Measurements from ENCODE around the gene DEFB114.
"Not testable (repeated sequence)": the region's sequence is repeated elsewhere in the genome, so short reads cannot be mapped to it uniquely, and the experiment has no call there.

Gene DEFB114, protein sequence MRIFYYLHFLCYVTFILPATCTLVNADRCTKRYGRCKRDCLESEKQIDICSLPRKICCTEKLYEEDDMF

DNA sequence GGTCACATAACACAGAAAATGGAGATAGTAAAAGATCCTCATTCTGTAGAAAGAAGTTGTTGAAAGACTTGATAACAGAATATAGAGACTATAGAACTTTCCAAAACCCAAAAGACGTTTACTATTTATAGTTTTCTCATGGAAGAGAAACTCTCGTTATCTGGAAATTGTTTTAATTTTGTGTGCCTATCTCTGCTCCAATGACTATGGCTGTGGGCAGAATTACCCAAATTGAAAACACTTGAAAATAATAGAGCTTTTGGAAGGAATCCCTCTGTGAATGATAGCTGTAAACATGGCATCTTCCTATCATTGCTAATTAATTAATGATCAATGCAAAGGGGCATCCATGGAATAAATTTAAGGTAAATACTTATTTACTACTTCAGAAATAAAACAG is at the start of gene DEFB114:
Gene DEFB114, minus strand, starts transcription at position 101 of the 400 bp plus-strand sequence. Its CDS starts 59 bp downstream, at position 42.
- no peak for DNase-seq (ENCODE audit: low read depth)

DNA sequence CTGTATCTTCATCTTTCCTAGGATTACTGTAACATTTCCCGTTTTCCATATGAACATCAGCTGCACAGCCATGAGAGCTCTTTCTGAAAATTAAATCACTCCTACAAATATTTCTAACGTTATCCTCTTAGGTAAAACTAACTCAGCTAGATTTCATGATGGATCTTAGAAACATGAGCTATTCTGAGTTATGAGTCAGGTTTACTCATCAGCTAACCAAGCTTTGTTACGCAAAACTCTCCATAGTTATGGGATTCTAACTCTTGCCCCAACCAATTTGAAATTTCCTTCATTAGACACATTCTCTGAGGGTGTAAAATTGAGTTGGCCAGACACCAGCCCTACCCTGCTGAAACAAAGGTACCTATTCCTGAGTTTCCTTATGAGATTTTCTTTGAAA is 43.9 kb upstream of the DEFB114 start:
- no peak for DNase-seq (ENCODE audit: low read depth)

DNA sequence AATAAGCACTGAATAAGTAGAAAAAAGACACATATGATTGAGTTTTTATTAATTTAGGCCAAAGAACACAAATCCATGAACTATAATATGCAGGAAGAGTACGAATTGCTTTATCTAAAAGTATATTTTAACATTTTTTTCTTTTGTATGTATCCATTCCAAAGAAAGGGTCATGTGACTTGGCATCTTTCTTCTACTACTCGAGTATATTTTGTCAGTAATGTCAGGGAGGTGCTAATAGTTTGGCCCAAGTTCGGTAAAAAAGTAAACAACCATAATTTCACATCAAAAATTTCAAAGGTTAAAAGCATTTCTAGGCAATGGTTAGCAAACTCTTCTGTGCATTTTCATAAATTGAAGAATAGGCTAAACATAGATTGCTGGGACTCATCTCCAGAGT is 39.2 kb upstream of the DEFB114 start:
- no peak for DNase-seq (ENCODE audit: low read depth)

DNA sequence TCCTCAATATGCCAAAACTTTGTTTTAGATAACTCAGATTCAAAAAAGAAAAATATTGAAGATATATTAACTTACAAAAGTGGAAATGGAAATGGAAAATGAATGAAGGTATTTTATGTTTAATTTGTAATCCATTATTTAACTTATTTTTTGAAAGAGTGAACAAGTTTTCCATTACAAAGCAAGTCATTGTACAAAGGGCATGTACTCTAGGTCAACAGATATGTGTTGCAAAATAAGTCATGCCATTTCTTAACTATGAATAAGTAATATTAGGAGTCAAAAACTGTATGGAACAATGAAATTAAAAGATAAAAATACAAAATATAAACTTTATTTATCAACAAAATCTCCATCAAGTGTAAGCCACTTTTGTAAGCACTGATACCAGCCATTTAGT is 31.3 kb upstream of the DEFB114 start:
- DNase-seq (ENCODE audit: low read depth): no peak

DNA sequence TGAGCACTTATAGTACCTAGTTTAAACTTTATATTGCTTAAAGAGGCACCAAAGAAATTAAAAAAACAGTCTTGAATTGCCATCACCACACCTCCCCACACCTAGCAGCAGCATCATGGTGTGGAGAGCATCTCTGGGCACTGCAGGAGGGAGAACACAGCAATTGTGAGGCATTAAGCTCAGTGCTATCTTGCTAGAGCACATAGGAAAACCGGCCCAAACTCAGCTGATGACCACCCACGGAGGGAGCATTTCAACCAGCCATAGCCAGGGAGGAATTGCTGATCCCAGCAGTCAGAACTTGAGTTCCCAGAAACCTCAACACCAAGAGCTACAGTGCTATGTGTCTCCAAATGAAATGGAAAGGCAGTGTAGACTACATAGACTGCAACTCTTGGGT is 24.9 kb upstream of the DEFB114 start:
- DNase-seq (ENCODE audit: low read depth): no peak

DNA sequence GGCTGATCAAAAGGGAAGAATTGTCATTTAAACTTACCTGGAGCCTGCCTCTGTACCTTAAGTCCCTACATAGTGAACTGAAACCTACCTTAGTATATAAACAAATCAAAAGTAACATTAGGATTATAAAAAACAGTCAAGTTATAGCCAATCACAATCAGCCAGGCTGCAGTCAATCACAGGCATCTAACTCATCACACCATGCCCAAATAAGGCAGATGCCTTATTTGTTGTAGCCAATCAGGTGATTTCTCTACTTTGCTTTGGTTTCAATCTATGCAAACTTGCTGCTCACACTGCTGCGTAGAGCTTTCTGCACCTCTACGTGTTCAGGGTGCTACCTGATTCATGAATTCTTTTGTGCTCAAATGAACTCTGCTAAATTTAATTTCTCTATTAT is 23.8 kb upstream of the DEFB114 start:
- DNase-seq (ENCODE audit: low read depth): no peak

DNA sequence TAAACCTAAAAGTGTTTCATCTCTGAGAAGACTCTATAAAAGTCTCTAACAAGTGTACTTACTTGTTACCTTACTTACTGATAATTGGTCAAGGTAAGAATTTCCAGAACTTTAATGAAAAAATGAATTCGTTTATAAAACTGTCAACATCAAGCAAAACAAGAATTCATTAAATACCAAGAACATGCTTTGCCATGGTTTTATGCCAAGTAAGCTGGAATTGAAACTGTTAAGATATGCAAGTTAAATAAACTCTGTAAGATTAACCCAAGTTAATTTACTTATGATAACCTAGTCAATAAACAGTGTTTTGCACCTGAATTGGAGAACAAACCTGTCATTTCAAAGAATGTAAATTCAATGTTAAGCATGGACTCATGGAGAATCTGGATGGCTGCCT is 22.6 kb upstream of the DEFB114 start:
- no peak for DNase-seq (ENCODE audit: low read depth)

DNA sequence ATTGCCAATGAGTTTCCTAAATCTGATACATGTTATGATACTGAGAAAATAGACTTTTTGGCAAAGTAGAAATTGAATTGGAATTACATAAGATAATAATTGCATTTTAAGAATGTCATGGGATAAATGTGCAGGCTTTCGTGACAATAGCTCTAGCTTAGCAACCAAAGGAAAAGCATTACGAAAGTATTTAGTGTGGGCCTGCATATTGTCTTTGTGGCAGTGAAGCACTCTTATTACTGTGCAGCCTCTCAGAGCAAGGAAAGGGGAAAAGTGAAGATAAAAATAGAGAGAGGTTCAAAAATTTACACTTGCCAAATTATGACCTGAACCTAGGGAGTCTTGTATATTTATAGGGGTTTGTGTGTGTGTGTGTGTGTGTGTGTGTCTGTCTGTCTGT is 18.1 kb upstream of the DEFB114 start:
- DNase-seq (ENCODE audit: low read depth): no peak

DNA sequence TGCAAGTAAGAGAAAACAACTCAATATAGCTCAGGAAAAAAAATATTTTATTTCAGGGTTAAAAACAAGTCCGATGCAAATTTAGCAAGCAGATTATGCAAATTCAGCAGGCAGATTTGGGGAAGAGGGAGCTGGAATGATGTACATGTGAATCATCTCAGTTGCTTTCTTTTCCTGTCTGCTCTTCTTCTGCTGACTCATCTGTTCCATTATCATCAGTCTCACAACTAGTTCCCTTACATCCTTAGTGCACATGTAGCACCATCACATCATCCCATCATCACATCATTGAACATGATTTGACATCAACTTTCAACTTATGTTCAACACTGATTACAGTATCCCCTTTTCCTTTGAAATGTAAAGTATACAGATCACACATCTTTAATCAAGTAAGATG is 16.9 kb upstream of the DEFB114 start:
- no peak for DNase-seq (ENCODE audit: low read depth)

DNA sequence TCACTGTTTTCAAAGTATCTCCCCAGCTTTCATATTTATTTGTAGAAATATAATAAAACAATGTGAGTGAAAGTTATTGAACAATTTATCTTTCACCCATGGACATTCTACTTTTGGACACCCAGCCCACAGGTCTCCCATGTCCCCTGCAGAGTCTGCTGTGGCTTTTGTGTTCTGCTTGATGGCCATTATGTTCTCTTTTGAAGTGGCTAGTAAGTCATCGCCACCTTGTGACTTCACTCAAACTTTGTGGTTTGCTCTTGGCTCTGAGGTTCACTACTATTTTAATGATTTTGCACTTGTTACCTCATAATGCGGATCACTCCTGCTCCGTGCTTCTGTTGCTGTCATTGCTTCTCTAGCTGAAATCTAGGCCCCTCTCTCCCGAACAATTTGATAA is 15.6 kb upstream of the DEFB114 start:
- DNase-seq (ENCODE audit: low read depth): no peak

DNA sequence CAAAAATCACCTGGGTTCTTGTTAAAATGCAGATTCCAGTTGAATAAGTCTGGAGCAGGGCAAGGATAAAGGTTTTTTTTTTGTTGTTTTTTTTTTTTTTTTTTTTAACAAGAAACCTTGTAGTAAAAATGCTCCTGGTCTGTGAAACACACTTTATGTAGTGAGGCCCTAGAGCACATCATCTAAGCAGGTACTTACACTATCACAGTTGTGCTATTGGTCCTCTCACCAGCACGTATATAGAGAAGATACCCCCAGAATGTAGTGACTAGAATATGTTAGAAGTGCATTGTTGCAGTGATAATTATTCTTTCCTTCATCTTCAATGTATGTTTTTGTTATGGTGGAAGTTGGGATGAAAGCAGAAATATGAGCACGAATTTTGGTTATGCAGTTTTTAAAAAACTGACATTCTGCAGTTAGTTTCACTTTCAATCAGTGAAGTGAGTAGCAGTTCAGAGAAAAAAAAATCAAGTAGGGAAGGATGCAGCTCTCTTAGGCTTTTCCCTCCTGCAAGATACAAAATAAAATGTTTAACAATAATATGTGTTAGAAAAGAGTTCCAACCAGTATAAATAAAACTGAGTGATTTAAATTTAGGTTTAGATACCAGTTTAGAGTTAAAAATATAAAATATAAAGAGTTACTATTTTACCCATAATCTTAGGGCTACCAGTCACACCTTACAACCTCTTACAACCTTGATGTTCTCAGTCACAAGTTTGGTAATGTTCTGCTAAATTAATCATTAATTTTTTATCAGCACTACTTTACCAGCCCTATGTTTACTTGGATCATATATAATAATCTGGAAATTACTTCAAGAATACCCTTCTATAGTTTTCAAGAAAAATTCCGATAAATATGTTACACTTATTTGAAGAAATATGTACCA is 14.6 kb upstream of the DEFB114 start:
- no peak for DNase-seq (ENCODE audit: low read depth)

DNA sequence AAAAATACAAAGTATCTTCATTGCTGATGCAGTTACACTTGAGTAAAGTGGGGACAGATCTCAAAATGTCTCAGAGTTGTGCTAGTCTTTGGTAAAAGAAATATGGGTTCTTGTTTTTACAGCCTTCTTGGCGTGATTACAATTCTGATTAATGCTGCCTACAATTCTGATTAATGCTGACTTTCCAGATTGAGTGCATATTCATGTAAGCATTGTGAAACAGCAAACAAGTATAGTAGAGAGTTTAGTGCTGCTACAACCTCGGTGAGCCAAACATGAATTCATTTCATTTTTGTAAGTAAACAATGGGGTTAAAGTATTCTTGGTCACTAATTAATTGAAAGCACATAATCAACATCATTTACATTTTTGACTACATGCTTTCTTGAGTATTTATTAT is 5.6 kb upstream of the DEFB114 start, which contains the start of gene DEFB113:
Gene DEFB113, minus strand, starts transcription at position 21 of the 400 bp plus-strand sequence. Its CDS starts 0 bp downstream, at position 21.
- no peak for DNase-seq (ENCODE audit: low read depth)

DNA sequence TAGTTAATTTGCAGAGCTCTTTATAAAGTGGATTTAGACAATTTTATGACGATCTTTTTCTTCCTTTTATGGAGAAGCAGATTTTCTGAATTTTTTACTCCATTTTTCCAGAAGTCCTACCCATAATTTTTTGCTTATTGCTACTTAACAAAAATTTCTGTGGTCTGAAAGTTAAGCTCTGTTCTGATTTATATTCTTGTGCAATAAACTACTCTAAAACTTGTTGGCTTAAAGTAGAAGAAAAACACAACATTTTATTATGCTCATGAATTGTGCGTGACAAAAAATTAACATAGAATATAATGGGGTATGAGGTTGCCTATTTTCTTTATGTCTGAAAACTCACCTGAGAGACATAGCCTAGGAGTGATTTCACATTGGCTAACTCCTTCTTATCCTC is 2.9 kb upstream of the DEFB114 start:
- DNase-seq (ENCODE audit: low read depth): no peak

DNA sequence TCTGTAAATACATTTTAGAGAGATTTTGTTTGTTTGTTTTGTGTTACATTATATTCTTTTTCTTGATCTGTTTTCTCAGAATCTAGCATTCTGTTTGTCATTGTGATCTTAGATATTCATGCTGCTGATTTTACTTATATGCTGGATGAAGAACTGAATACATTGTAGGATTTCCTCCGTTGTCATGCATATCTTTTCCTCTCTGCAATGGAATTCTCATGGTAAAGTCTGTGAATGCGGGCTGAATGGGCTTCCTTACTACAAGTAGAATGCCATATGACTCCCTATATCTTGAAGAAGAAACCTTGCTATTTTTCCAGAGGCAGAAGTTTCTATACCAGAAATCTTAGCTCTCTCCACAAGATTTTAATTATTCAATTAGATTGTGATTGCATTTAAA is 2.4 kb upstream of the DEFB114 start:
- no peak for DNase-seq (ENCODE audit: low read depth)

DNA sequence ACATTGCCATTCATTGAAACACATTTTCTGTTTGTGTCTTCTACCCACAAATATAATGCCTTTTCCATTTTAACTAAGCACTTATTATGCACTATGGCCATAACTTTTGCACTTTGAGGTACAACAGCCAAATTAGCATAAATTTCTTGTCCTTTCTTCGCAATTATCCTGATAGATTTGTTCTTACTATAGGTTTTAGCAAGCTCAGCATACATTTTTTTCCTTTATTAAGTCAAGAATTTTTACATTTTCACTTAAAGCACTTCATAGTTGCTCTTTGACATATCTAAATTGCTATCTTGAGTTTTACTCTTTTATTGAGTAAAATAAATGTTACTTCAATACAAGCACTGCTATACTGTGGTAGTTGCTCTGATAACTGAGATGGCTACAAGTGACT is 5.8 kb downstream of the DEFB114 start:
- DNase-seq (ENCODE audit: low read depth): no peak

DNA sequence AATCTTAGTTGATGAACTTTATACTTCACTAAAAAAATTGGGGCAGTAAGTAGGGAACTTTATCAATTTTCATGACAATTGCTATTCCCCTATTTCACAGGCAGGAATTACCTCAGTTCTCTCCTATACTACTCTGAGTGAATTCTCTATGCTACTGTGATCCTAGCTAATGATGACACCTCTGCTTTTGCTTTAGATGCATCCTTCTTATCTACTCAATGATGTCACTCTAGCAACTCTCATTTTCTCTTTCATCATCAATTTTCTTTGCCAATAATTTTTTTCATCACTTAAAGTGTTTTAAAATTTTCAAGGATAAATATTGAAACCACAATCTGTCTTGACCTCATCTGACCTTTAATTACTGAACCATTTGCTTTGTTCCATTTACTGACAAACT is 8.1 kb downstream of the DEFB114 start:
- no peak for DNase-seq (ENCODE audit: low read depth)

DNA sequence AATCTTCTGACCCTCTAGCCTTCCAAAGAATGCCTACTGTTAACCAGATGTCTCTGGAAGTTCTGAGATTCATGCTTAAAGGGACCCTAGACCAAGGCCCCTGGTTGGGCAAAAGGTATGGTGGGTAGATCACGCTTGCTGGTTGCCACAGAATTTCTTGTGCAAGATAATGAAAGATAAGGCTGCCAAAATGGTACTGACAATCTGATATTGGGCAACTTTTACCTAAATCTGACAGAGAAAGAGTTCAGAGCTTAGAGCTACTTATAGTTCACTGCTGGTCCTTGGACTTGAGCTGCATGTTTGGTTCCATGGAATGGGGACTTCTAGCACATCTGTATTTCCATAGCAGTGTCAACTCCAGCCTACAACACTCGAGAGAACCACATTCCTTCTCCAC is 12.0 kb downstream of the DEFB114 start:
- no peak for DNase-seq (ENCODE audit: low read depth)

DNA sequence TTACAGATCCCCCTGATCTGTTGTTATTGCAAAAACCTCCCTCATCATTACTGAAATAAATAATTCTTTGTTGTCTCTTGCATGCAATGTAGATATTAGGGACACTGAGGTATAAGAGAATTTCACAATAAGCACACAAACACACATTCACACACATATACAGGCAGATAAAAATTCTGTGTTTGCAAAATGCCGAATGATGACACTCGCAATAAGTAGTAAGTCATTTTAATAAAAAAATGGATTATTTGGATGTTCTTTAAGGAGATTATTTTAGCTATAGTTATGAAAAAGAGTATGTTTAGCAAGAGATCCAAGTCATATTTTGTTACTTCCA is 13.6 kb downstream of the DEFB114 start:
- no peak for DNase-seq (ENCODE audit: low read depth)

DNA sequence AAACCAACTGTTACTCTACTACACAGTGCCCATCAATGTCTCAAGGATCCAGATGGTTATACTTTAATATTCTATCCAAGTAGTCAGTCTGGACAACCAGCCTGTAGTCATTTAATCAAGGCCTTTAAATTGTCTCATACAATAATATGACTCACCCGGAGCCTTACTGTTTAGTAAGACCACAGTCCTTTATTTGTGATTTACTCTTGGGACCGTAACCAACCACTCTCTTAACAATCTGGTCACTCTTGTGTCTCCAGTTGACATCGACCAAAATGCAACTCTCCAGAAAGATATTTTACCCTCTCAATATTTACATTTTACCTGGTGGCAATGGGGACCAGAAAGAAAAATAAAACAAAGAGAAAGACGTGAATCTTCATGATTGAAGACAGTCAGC is 14.9 kb downstream of the DEFB114 start:
- DNase-seq (ENCODE audit: low read depth): no peak

DNA sequence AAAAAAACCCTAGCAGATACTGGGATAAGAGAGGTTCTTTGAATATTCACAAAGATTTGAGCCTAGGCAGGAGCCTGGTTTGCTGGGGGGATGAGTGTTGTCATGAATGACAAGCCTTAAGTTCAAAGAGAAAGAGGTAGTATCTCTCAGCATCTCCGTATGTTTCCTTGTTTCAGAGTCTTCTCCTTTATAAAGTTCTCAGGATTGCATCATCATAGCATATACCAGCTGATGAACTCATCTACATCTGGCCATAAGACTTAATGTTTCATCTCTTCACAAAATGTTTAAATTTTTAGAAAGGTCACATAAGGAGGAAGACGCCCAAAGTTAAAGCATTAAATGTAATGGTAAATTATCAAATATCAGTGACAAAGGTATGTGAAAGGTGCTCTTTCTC is 17.1 kb downstream of the DEFB114 start:
- no peak for DNase-seq (ENCODE audit: low read depth)

DNA sequence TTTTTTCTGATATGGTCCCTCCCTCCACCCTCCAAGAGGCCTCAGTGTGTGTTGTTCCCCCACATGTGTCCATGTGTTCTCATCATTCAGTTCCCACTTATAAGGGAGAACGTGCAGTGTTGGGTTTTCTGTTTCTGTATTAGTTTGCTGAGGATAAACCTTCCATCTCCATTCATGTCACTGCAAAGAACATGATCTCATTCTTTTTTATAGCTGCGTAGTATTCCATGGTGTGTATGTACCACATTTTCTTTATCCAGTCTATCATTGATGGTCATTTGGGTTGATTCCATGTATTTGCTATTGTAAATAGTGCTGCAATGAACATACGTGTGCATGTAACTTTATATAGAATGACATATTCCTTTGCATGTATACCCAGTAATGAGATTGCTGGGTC is 19.9 kb downstream of the DEFB114 start:
- not testable (repeated sequence) for DNase-seq (ENCODE audit: low read depth)

DNA sequence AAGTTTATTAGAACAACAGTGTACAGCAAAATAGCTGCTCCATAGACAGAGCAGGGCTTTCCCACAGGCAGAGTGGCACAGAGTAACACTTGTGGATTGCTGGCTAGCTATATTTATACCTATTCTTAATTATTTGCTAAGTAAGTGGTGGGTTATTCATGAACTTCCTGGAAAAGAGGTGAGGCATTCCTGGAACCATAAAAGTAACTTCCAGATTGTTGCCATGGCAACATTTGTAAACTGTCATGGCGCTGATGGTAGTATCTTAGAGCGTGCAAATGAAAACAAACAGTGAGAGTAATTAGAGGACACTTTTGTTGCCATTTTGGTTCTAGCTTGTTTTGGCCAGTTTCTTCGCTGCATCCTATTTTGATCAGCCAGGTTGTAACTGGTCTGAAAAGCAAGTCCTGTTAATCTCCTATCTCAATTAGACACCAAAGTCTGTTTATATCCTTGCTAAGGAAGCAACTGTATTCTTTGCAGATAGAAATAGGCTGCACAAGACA is 23.9 kb downstream of the DEFB114 start:
- DNase-seq (ENCODE audit: low read depth): no peak

DNA sequence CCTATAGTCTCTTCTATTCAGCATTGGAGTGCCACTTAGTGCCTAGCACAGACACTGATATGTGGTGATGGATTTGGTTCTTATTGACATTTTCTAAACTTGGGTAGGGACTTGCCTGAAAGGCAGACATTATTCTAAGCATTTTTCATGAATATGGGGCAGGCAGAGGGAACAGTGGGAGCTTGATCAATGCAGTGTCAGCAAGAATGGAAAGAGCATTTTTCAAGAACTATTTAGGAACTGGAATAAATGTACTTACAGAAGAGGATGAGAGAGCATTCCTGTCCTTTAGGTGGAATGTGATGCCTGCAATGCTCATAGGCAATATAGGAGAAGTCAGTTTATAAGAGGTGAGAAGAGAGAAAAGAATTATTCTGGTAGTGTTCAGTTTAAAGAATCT is 26.2 kb downstream of the DEFB114 start:
- no peak for DNase-seq (ENCODE audit: low read depth)

DNA sequence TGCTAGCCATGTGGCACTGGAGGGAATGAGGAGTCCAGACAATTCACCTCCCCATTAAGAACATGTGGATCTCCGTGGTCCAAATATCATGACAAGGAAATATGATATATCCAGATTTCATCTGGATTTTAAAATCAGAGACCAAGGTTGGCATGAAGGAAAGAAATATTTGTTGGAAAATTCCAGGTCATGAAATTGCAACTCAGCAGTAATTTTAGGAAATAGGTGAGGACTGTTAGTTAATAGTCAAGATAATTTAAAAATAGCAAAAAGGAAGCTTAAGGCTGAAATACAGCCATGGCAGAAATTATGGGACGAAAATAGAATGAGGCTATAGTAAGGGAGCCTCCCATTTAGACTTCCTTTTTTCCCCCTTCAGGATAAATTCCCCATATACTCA is 26.9 kb downstream of the DEFB114 start:
- DNase-seq (ENCODE audit: low read depth): no peak

All from stimulated activated CD8-positive, alpha-beta memory T cell treated with anti-CD3 and anti-CD28 coated beads, Interleukin-12 subunit alpha, Interleukin-12 subunit beta, amount 100 ng/mL, for 1 hour (primary cell).